Breast epithelium (tissue), 4 donors: ENCODE data around the gene SLC37A1. TPM values are rescaled to one million over a fixed set of nuclear protein-coding genes. Genes with fewer than 3 reads are reported as not detected.

ENCODE experiments used
- DNase-seq, 2 donors: peaks; one replicate each; pipeline ENCODE4 v3.0.0-alpha.2; 2019; ENCODE audit warnings: low spot score in 2 of 2
- H3K27ac ChIP-seq, 2 donors: fragments of 200-600 bp; sonication (generic) in 1 of 2; one replicate each; pipeline ENCODE4 v1.5.1; 2016 to 2019; ENCODE audit warnings: mild to moderate bottlenecking in 1 of 2
- H3K27me3 ChIP-seq, 2 donors: fragments of 200-600 bp; sonication (generic) in 1 of 2; one replicate each; pipeline versions ENCODE4 v1.5.1 to v1.6.0; 2017 to 2019; ENCODE audit warnings: control low read depth in 1 of 2, mild to moderate bottlenecking in 1 of 2
- H3K36me3 ChIP-seq: fragments of 200-600 bp; one replicate; pipeline ENCODE4 v1.5.1; 2019
- H3K4me1 ChIP-seq, 2 donors: fragments of 200-600 bp; sonication (generic); one replicate each; pipeline ENCODE4 v1.5.1; 2016 to 2019; ENCODE audit warnings: control low read depth in 1 of 2
- H3K4me3 ChIP-seq, 3 donors: fragments of 200-600 bp; sonication (generic); 1 replicate in 2 of 3; 2 replicates in 1 of 3; pipeline ENCODE4 v1.5.1; 2016 to 2019; ENCODE audit warnings: mild to moderate bottlenecking in 3 of 3, moderate library complexity in 2 of 3
- H3K9me3 ChIP-seq, 2 donors: fragments of 200-600 bp; sonication (generic) in 1 of 2; one replicate each; pipeline ENCODE4 v1.5.1; 2016 to 2019; ENCODE audit warnings: control low read depth in 1 of 2
- CTCF ChIP-seq, 3 donors: fragments of 450-650 bp; IDR thresholded peaks; one replicate each; pipeline ENCODE4 v1.5.1; 2016 to 2017; ENCODE audit warnings: antibody characterized with exemption in 3 of 3, mild to moderate bottlenecking in 3 of 3, moderate library complexity in 3 of 3
- POLR2A ChIP-seq: fragments of 450-650 bp; IDR thresholded peaks from one replicate; pipeline ENCODE4 v1.6.1; 2016; ENCODE audit warnings: antibody characterized with exemption, mild to moderate bottlenecking, moderate library complexity
- POLR2AphosphoS5 ChIP-seq, 3 donors: sonication (generic); formaldehyde crosslinking; IDR thresholded peaks; one replicate each; pipeline ENCODE4 v1.6.1; 2017; ENCODE audit warnings: antibody characterized with exemption in 3 of 3
- intact Hi-C: fragments of 100-400 bp; cut with DNase I; formaldehyde crosslinking; loops from one replicate; pipeline ENCODE4 v1.15.1; 2023; ENCODE audit warnings: low total_unique reads
- total RNA-seq, 3 donors: library from RNA; depleted of rRNA; stranded (reverse); fragments of >200 nt; gene quantifications; one replicate each; pipeline ENCODE4 v1.1.0, GENCODE V29; 2016

Gene SLC37A1
- total RNA-seq, 3 donors from 2014 or later, result 7.5 to 18.4 (median 18.4) TPM

- Histone ChIP-seq H3K4me1 (no peaks in the 10 kb centered on the region), H3K36me3 (no peaks in the 10 kb centered on the region), H3K9me3 (no peaks in the 10 kb centered on the region), H3K4me3 (no peak overlapping the region), H3K27ac (no peak overlapping the region), H3K27me3 (no peaks in the 10 kb centered on the region)
- DNase-seq, result no peak
- intact Hi-C loops, result no loop called here
- TF ChIP-seq POLR2AphosphoS5 (IDR thresholded peaks at IDR 0.05), result no peak
- no peak for TF ChIP-seq POLR2A
- TF ChIP-seq CTCF (IDR thresholded peaks at IDR 0.05), result no peak
These were observed 34.1 kb upstream of the SLC37A1 start for GRCh38 chr21:42479582-42479981.

- no peak for TF ChIP-seq CTCF (IDR thresholded peaks at IDR 0.05)
- TF ChIP-seq POLR2A, result no peak
- no peak for TF ChIP-seq POLR2AphosphoS5 (IDR thresholded peaks at IDR 0.05)
- no peak overlapping the region for H3K4me3 ChIP-seq
- H3K27ac ChIP-seq, result no peak overlapping the region
- H3K4me1 ChIP-seq, result no peaks in the 10 kb centered on the region
- no peaks in the 10 kb centered on the region for H3K27me3 ChIP-seq
- no peak for DNase-seq
- no peaks in the 10 kb centered on the region for H3K36me3 ChIP-seq
- H3K9me3 ChIP-seq, result no peaks in the 10 kb centered on the region
- intact Hi-C loops, result no loop called here
These were observed 32.9 kb upstream of the SLC37A1 start for GRCh38 chr21:42480736-42481135.

GRCh38 chr21:42481169-42481568, 32.5 kb upstream of the SLC37A1 start:
- H3K27me3 ChIP-seq, result no peaks in the 10 kb centered on the region
- H3K4me3 ChIP-seq, result no peak overlapping the region
- no peaks in the 10 kb centered on the region for H3K9me3 ChIP-seq
- no peaks in the 10 kb centered on the region for H3K4me1 ChIP-seq
- H3K36me3 ChIP-seq, result no peaks in the 10 kb centered on the region
- no peak for DNase-seq
- TF ChIP-seq POLR2AphosphoS5 (IDR thresholded peaks at IDR 0.05) (no peak), POLR2A (no peak), CTCF (IDR thresholded peaks at IDR 0.05) (no peak)
- intact Hi-C loops, result no loop called here
- no peak overlapping the region for H3K27ac ChIP-seq

GRCh38 chr21:42484966-42485365, 28.7 kb upstream of the SLC37A1 start:
- TF ChIP-seq POLR2AphosphoS5 (IDR thresholded peaks at IDR 0.05) (no peak), CTCF (IDR thresholded peaks at IDR 0.05) (no peak), POLR2A (no peak)
- no peak for DNase-seq
- no peak overlapping the region for H3K27ac ChIP-seq

GRCh38 chr21:42486072-42486471, 27.6 kb upstream of the SLC37A1 start:
- Histone ChIP-seq H3K27ac (no peak overlapping the region), H3K36me3 (no peaks in the 10 kb centered on the region), H3K27me3 (no peaks in the 10 kb centered on the region), H3K9me3 (no peaks in the 10 kb centered on the region), H3K4me1 (no peaks in the 10 kb centered on the region), H3K4me3 (no peak overlapping the region)
- intact Hi-C loops, result no loop called here
- TF ChIP-seq POLR2A (no peak), CTCF (IDR thresholded peaks at IDR 0.05) (no peak), POLR2AphosphoS5 (IDR thresholded peaks at IDR 0.05) (no peak)
- DNase-seq, result no peak

More at GRCh38 chr21:42484966-42485365, 28.7 kb upstream of the SLC37A1 start:
- intact Hi-C loops, result no loop called here
- Histone ChIP-seq H3K4me3 (no peak overlapping the region), H3K4me1 (no peaks in the 10 kb centered on the region), H3K27me3 (no peaks in the 10 kb centered on the region), H3K36me3 (no peaks in the 10 kb centered on the region), H3K9me3 (no peaks in the 10 kb centered on the region)
